Osteocyte (in vitro differentiated cells): Measurements from ENCODE around the gene SH2D4B. TPM values are rescaled to one million over a fixed set of nuclear protein-coding genes. Genes with fewer than 3 reads are reported as not detected.

Experiments
- DNase-seq: peaks from one replicate; pipeline ENCODE4 v3.0.0; 2021; ENCODE audit warnings: mixed read lengths; ENCODE audit not compliant: unreplicated experiment; ENCODE audit errors: extremely low spot score
- H3K27ac Mint-ChIP-seq: one replicate; pipeline ENCODE4 v1.8.0; 2021; ENCODE audit warnings: mild to moderate bottlenecking, mixed read lengths; ENCODE audit not compliant: unreplicated experiment
- H3K27me3 Mint-ChIP-seq: one replicate; pipeline ENCODE4 v1.8.0; 2021; ENCODE audit warnings: mixed read lengths; ENCODE audit not compliant: unreplicated experiment
- H3K36me3 Mint-ChIP-seq: one replicate; pipeline ENCODE4 v1.8.0; 2021; ENCODE audit warnings: mixed read lengths; ENCODE audit not compliant: unreplicated experiment
- H3K4me1 Mint-ChIP-seq: one replicate; pipeline ENCODE4 v1.8.0; 2021; ENCODE audit warnings: mixed read lengths; ENCODE audit not compliant: unreplicated experiment
- H3K4me3 Mint-ChIP-seq: one replicate; pipeline ENCODE4 v1.8.0; 2021; ENCODE audit warnings: mild to moderate bottlenecking, moderate library complexity, mixed read lengths; ENCODE audit not compliant: unreplicated experiment
- H3K9me3 Mint-ChIP-seq: one replicate; pipeline ENCODE4 v1.8.0; 2021; ENCODE audit warnings: mixed read lengths; ENCODE audit not compliant: unreplicated experiment
- CTCF ChIP-seq: fragments of 200-600 bp; sonication (generic); IDR thresholded peaks from 2 replicates; pipeline ENCODE4 v1.5.0; 2021; ENCODE audit warnings: antibody characterized with exemption, mild to moderate bottlenecking, moderate library complexity
- total RNA-seq: library from RNA; stranded (reverse); gene quantifications from 2 replicates; pipeline ENCODE4 v1.2.1, GENCODE V29; 2021

SH2D4B gene
- total RNA-seq, 1 donor from 2014 or later = not detected

- no peaks in the 10 kb centered on the region for H3K4me1 Mint-ChIP-seq
- no peak overlapping the region for H3K4me3 Mint-ChIP-seq
- no peak overlapping the region for H3K27ac Mint-ChIP-seq
- no peaks in the 10 kb centered on the region for H3K9me3 Mint-ChIP-seq
- peaks cover 1% of the 10 kb centered on the region for H3K27me3 Mint-ChIP-seq
- TF ChIP-seq CTCF = no peak
- H3K36me3 Mint-ChIP-seq = peaks cover 30% of the 10 kb centered on the region
- DNase-seq = no peak
These were observed 16.8 kb upstream of the SH2D4B start for GRCh38 chr10:80520661-80521470.

- no peaks in the 10 kb centered on the region for H3K9me3 Mint-ChIP-seq
- H3K4me3 Mint-ChIP-seq = no peak overlapping the region
- peaks cover 21% of the 10 kb centered on the region for H3K36me3 Mint-ChIP-seq
- H3K27ac Mint-ChIP-seq = no peak overlapping the region
- H3K4me1 Mint-ChIP-seq = no peaks in the 10 kb centered on the region
- TF ChIP-seq CTCF = no peak
- DNase-seq = no peak
- peaks cover 2% of the 10 kb centered on the region for H3K27me3 Mint-ChIP-seq
These were observed 14.8 kb upstream of the SH2D4B start for GRCh38 chr10:80522756-80523363.

- Mint-ChIP-seq H3K27ac (no peak overlapping the region), H3K36me3 (peaks cover 13% of the 10 kb centered on the region), H3K4me3 (no peak overlapping the region), H3K27me3 (peaks cover 2% of the 10 kb centered on the region), H3K9me3 (no peaks in the 10 kb centered on the region), H3K4me1 (no peaks in the 10 kb centered on the region)
- no peak for TF ChIP-seq CTCF
- no peak for DNase-seq
These were observed 13.9 kb upstream of the SH2D4B start for GRCh38 chr10:80523773-80524172.

- Mint-ChIP-seq H3K27me3 (peaks cover 2% of the 10 kb centered on the region), H3K4me1 (no peaks in the 10 kb centered on the region), H3K36me3 (peaks cover 10% of the 10 kb centered on the region), H3K9me3 (no peaks in the 10 kb centered on the region), H3K4me3 (no peak overlapping the region), H3K27ac (no peak overlapping the region)
- TF ChIP-seq CTCF = no peak
- DNase-seq = no peak
These were observed 13.4 kb upstream of the SH2D4B start for GRCh38 chr10:80524190-80524909.

- H3K9me3 Mint-ChIP-seq = no peaks in the 10 kb centered on the region
- no peaks in the 10 kb centered on the region for H3K36me3 Mint-ChIP-seq
- no peaks in the 10 kb centered on the region for H3K4me1 Mint-ChIP-seq
- TF ChIP-seq CTCF = no peak
- no peak for DNase-seq
- no peak overlapping the region for H3K4me3 Mint-ChIP-seq
- H3K27ac Mint-ChIP-seq = no peak overlapping the region
- peaks cover 2% of the 10 kb centered on the region for H3K27me3 Mint-ChIP-seq
These were observed 11.5 kb upstream of the SH2D4B start for GRCh38 chr10:80526218-80526617.
